IPS-15b (cell line): ENCODE data around the gene ZNF202.
"Not testable (repeated sequence)": the region's sequence is repeated elsewhere in the genome, so short reads cannot be mapped to it uniquely, and the experiment has no call there.

Source experiments
- H3K27me3 ChIP-seq: one replicate; pipeline ENCODE4 v1.6.1; 2013; ENCODE audit warnings: low read length; ENCODE audit not compliant: control insufficient read depth, insufficient read depth
- H3K36me3 ChIP-seq: one replicate; pipeline ENCODE4 v1.6.1; 2013; ENCODE audit warnings: low read length; ENCODE audit not compliant: control insufficient read depth, insufficient read depth
- H3K4me1 ChIP-seq: one replicate; pipeline ENCODE4 v1.6.1; 2013; ENCODE audit warnings: mild to moderate bottlenecking, low read length; ENCODE audit not compliant: control insufficient read depth, insufficient read depth
- H3K4me3 ChIP-seq: one replicate; pipeline ENCODE4 v1.5.1; 2013; ENCODE audit warnings: low read depth, low read length
- H3K9ac ChIP-seq: one replicate; pipeline ENCODE4 v1.6.1; 2013; ENCODE audit warnings: low read depth, mild to moderate bottlenecking, low read length
- H3K9me3 ChIP-seq: one replicate; pipeline ENCODE4 v1.6.1; 2013; ENCODE audit warnings: mild to moderate bottlenecking, low read length; ENCODE audit not compliant: control insufficient read depth, insufficient read depth

The ZNF202 gene

DNA sequence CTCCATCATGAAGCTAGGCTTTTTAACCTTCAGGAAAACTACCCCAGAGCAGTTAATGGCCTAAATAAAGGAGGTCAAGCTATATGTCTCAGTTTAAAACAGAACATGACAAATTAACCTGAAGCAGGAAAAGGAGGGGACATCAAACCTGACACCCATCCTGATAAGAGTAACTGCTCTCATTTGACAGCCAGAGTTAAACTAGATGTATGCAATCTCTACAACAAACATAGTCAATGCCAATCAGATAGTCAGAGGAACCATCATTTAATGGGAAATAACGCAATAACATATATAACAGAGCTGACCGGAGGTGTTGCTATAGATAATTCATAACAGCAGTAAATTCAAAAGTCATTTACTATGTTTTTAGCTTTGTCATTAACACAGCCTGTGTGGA lies 3.1 kb downstream of the ZNF202 start:
- Histone ChIP-seq H3K4me3 (no peak overlapping the region), H3K36me3 (peaks cover 24% of the 10 kb centered on the region), H3K9ac (no peak overlapping the region), H3K4me1 (peaks cover 4% of the 10 kb centered on the region), H3K9me3 (peaks cover 5% of the 10 kb centered on the region), H3K27me3 (no peaks in the 10 kb centered on the region)

DNA sequence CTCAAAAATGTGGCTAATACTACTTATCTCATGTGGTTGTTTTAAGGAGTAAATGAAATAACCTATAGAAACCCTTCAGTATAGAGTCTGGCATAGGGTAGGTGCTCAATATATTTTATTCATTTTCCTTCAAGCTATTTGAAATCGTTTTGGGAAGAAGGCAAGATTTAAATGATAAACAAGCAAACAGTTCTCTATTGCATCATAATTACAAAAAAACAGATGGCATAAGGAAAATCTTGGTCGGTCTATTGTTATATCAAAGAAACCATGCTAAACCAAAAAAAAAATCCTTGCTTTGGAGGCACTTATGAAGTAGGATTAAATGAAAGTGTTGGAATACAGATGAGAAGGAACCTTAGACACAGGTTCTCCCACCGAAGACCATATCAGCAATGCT lies 4.7 kb downstream of the ZNF202 start:
- Histone ChIP-seq H3K4me1 (peaks cover 2% of the 10 kb centered on the region), H3K4me3 (no peak overlapping the region), H3K27me3 (no peaks in the 10 kb centered on the region), H3K9ac (no peak overlapping the region), H3K9me3 (peaks cover 5% of the 10 kb centered on the region), H3K36me3 (peaks cover 24% of the 10 kb centered on the region)

DNA sequence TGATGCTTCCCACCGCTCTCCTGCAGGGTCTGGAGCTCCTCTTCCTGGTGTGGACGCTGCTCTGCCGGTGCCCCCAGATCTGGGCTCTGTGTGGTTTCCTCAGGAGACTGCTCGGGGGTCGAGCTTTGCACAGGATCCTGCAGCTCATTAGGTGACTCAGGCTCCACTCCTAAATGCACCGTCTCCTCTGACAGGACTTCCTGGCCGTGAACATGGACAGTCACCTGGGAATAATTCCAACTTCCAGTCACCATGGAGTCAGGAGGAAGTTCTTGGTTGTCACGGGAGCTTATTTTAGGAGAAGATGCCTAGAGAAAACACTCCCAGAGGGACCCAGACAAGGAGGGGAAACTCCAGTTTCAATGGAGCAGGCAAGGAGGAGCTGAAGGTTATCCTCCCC lies 11.9 kb downstream of the ZNF202 start:
- Histone ChIP-seq H3K36me3 (peaks cover 63% of the 10 kb centered on the region), H3K4me3 (no peak overlapping the region), H3K9me3 (no peaks in the 10 kb centered on the region)

DNA sequence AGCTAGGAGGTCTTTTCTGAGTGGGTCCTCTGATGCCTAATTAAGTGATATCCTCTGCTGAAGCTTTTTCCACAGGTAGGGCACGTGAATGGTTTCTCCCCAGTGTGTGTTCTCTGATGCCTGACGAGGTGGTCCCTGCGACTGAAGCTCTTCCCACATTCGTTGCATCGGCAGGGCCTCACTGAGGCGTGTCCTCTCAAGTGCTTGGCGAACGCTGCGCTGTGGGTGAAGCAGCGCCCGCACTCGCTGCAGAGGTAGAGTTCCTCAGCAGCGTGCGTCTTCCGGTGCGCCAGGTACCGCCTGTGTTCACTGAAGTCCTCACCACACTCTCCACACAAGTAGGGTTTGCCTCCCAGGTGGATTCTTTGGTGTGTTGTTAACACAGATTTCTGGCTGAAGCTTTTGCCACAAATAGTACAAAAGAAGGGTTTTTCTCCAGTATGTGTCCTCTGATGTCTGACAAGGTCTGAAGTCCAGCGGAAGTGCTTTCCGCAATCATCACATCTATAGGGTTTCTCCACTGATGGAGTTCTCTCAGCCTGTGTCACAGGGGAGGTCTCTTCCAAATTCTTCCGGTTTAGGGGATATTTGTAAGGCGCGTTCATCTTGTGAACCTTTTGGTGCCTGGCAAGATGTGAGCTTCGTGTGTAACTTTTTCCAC lies 15.3 kb downstream of the ZNF202 start:
- H3K9me3 ChIP-seq, result no peaks in the 10 kb centered on the region
- H3K27me3 ChIP-seq, result no peaks in the 10 kb centered on the region
- H3K36me3 ChIP-seq, result peaks cover 67% of the 10 kb centered on the region
- no peak overlapping the region for H3K9ac ChIP-seq
- H3K4me3 ChIP-seq, result no peak overlapping the region
- H3K4me1 ChIP-seq, result no peaks in the 10 kb centered on the region

More for the DNA sequence above, 11.9 kb downstream of the ZNF202 start:
- Histone ChIP-seq H3K4me1 (no peaks in the 10 kb centered on the region), H3K9ac (no peak overlapping the region), H3K27me3 (no peaks in the 10 kb centered on the region)

DNA sequence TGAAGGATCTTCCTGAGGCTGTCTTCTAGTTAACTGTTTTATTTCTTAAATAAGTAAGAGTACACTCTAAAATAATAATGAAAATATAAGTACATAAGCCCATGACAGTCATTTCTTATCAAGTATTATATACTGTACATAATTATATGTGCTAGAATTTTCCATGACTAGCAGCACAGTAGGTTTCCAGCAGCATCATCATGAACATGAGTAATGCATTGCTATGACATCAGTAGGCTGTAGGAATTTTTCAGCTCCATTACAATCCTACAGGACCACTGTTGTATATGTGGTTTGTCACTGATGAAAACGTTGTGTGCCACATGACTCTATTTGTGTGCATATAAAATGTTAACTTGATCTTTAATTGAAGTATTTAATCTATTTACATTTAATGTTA lies 22.0 kb downstream of the ZNF202 start:
- Histone ChIP-seq H3K9me3 (no peaks in the 10 kb centered on the region), H3K36me3 (peaks cover 3% of the 10 kb centered on the region), H3K9ac (no peak overlapping the region), H3K27me3 (no peaks in the 10 kb centered on the region), H3K4me3 (no peak overlapping the region), H3K4me1 (no peaks in the 10 kb centered on the region)

DNA sequence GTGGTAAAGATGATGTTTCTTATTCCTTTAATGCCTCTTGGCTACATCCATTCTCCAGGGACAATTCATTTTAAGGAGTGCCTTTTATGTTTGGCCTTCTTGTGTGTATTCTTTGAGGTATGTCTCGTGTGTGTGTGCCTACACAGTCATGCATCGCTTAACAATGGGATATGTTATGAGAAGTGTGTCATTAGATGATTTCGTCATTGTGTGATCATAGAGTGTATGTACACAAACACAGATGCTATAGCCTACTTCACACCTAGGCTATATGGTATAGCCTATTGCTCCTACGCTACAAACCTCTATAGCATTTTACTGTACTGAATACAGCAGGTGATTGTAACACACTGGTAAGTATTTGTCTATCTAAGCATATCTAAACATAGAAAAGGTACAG lies 23.0 kb downstream of the ZNF202 start:
- no peak overlapping the region for H3K4me3 ChIP-seq
- H3K36me3 ChIP-seq, result no peaks in the 10 kb centered on the region
- H3K4me1 ChIP-seq, result no peaks in the 10 kb centered on the region
- no peak overlapping the region for H3K9ac ChIP-seq
- no peaks in the 10 kb centered on the region for H3K27me3 ChIP-seq
- no peaks in the 10 kb centered on the region for H3K9me3 ChIP-seq

DNA sequence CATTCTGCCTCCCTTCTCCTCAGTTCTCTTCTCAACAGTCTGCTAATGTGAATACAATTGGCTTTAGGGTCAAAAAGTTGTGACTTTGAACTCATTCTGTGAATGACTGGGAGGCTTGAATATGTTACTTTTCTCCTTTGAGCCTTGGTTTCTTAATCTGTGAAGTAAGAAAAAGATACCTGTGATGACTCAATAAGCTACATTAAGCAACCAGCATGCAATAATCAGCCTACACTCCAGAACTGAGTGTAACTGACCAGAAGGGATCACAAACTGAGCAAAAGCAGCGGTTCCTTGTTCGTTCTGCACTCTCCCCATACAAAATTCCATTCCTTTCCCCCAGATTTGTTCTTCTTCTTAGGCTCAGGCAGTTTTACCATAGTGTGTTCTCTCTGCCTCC lies 23.4 kb downstream of the ZNF202 start:
- Histone ChIP-seq H3K27me3 (no peaks in the 10 kb centered on the region), H3K9ac (no peak overlapping the region), H3K9me3 (no peaks in the 10 kb centered on the region), H3K4me1 (no peaks in the 10 kb centered on the region), H3K4me3 (no peak overlapping the region), H3K36me3 (no peaks in the 10 kb centered on the region)

DNA sequence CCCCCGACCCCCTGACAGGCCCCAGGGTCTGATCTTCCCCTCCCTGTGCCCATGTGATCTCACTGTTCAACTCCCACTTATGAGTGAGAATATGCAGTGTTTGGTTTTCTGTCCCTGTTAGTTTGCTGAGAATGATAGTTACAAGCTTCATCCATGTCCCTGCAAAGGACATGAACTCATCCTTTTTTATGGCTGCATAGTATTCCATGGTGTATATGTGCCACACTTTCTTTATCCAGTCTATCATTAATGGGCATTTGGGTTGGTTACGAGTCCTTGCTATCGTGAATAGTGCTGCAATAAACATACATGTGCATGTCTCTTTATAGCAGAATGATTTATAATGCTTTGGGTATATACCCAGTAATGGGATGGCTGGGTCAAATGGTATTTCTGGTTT lies 28.8 kb downstream of the ZNF202 start:
- H3K4me1 ChIP-seq, H3K4me3 ChIP-seq, H3K36me3 ChIP-seq, H3K9ac ChIP-seq, H3K9me3 ChIP-seq, H3K27me3 ChIP-seq: not testable (repeated sequence)

DNA sequence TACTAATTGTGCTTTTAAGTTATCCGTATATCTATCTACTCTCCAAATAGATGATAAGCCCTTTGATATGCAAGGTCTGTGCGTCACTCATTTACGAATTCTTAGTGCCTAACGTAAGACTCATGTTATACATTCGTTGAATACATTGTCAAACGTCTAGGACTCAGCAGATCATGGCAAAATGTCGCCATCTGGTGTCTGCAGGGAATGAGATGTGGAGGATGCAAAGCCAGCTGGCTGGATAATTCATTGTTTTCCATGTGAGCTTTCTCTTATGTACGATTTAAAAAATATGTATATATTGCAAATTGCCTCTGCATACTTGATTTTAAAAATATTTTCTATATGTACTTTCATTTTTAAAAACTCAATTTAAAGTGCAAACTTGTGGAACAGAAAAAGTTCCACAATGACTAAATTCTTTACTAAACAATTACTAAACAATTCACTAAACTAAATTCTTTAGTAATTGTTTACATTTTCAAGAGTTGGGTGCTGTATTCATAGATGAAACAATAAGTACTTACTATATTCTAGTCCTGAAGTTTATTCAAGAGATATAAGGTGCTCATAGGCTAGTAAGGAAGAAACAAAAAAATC lies 33.8 kb downstream of the ZNF202 start:
- Histone ChIP-seq H3K36me3 (no peaks in the 10 kb centered on the region), H3K9me3 (no peaks in the 10 kb centered on the region), H3K9ac (no peak overlapping the region), H3K4me1 (no peaks in the 10 kb centered on the region), H3K4me3 (no peak overlapping the region), H3K27me3 (no peaks in the 10 kb centered on the region)

DNA sequence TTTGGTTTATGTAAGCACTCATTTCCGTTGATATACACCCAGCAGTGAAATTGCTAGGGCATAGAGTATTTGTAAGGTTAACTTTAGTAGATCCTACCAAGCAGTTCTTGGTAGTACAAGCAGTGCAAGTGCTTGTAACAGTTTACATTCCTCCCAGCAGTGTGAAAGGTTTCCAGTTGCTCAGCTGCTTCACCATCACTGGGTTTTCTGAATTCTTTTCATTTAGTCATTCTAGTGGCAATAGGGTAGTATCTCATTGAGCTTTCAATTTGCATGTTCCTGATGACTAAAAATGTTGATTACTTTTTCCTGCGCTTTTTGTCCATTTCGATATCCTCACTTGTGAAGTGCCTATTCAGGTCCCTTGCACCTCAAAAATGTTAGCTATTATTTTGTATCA lies 34.3 kb downstream of the ZNF202 start:
- no peaks in the 10 kb centered on the region for H3K9me3 ChIP-seq
- H3K27me3 ChIP-seq, result no peaks in the 10 kb centered on the region
- no peaks in the 10 kb centered on the region for H3K4me1 ChIP-seq
- H3K9ac ChIP-seq, result no peak overlapping the region
- no peak overlapping the region for H3K4me3 ChIP-seq
- H3K36me3 ChIP-seq, result no peaks in the 10 kb centered on the region

DNA sequence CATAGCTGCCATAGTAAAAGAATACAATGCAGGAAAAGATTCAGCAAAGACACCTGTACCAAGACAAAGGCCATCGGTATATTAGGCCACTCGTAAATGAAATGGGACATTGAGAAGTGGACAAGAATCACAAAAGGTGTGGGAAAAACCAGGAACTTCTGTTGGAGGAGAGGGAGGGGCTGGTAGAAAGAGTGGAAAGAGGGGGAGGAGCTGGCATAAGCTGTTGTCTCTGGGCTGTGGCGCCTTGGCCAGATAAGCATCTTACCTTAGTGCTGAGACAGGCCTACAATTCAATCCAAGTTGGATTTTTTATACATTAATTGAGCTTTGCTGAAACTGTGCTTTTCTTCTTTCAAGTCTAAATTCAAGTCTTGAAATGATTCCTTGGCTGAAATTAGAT lies 37.1 kb downstream of the ZNF202 start:
- H3K9ac ChIP-seq, result no peak overlapping the region

DNA sequence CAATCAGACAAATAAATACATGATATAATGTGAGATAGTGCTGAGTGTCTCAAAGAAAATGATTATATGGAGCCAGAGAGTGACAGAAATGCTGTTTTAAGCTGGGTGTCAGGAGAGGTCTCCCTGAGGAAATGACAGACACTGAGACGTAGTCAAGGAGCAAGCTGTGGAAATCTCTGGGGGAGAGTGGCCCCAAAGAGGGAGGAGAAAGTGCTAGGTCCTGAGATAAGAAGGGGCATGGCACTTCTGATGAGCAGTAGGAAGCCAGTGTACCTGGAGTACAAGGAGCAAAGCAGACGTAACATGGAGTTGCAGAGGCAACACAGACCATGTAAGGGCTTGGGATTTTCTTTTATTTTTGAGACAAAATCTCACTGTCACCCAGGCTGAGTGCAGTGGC lies 38.8 kb downstream of the ZNF202 start:
- H3K27me3 ChIP-seq, result no peaks in the 10 kb centered on the region
- H3K4me3 ChIP-seq, result no peak overlapping the region
- no peak overlapping the region for H3K9ac ChIP-seq
- H3K9me3 ChIP-seq, result no peaks in the 10 kb centered on the region
- H3K36me3 ChIP-seq, result no peaks in the 10 kb centered on the region
- no peaks in the 10 kb centered on the region for H3K4me1 ChIP-seq

More for the DNA sequence above, 37.1 kb downstream of the ZNF202 start:
- H3K9me3 ChIP-seq, result no peaks in the 10 kb centered on the region
- H3K27me3 ChIP-seq, result no peaks in the 10 kb centered on the region
- H3K4me1 ChIP-seq, result no peaks in the 10 kb centered on the region
- H3K36me3 ChIP-seq, result no peaks in the 10 kb centered on the region
- no peak overlapping the region for H3K4me3 ChIP-seq
